GM12878 (cell line): Measurements from ENCODE around the gene HDHD2. TPM values are rescaled to one million over a fixed set of nuclear protein-coding genes. Genes with fewer than 3 reads are reported as not detected.

Source experiments
- ATAC-seq: fragments of 200-7000 bp; cut with Tn5 transposase; 3 replicates; pipeline ENCODE4 v1.9.1; 2020; ENCODE audit warnings: mild to moderate bottlenecking, moderate library complexity
- BruUV-seq: library from RNA; stranded (reverse); fragments of 400-500 nt; replicated peaks from 2 replicates; lab custom pipeline; 2021; lab: Mats Ljungman, UMichigan
- CTCF ChIA-PET: fragments of 300-600 bp; sonication (Branson Sonifier 250); formaldehyde crosslinking; extraction: SDS; loops from one replicate; lab custom pipeline; 2021; ENCODE audit warnings: inconsistent platforms; lab: Yijun Ruan, JAX
- POLR2A ChIA-PET: fragments of 350-600 bp; formaldehyde crosslinking; extraction: SDS; loops from one replicate; lab custom pipeline; 2021; ENCODE audit warnings: inconsistent platforms; lab: Charles Lee
- RAD21 ChIA-PET: fragments of 300-600 bp; sonication (Branson Sonifier 250); formaldehyde crosslinking; loops from one replicate; lab custom pipeline; 2023; ENCODE audit warnings: antibody characterized with exemption; ENCODE audit not compliant: unreplicated experiment; lab: Charles Lee
- SMC1A ChIA-PET: fragments of 300-600 bp; sonication (Branson Sonifier 250); formaldehyde crosslinking; loops from one replicate; lab custom pipeline; 2023; ENCODE audit not compliant: unreplicated experiment, uncharacterized antibody; lab: Charles Lee
- DNase-seq: peaks from one replicate; pipeline ENCODE4 v3.0.0-alpha.2; 2011; ENCODE audit warnings: low read depth, low spot score
- FAIRE-seq: peaks from 3 replicates; lab custom pipeline; 2011; peaks lifted over from hg19 to GRCh38; lab: Jason Lieb, UNC
- H2AFZ ChIP-seq: 2 replicates; pipeline ENCODE4 v1.6.0; 2011; ENCODE audit warnings: low read depth, low read length, control low read depth; ENCODE audit not compliant: control insufficient read depth
- H3K27ac ChIP-seq: 2 replicates; pipeline ENCODE4 v1.5.1; 2011; ENCODE audit warnings: control low read depth; ENCODE audit not compliant: control insufficient read depth, insufficient read depth
- H3K27me3 ChIP-seq, 2 experiments: replicated peaks in 1 of 2; 2 replicates each; pipeline versions ENCODE4 v1.6.0 to v1.6.1; 2011; ENCODE audit warnings: low read length in 1 of 2; ENCODE audit not compliant: control insufficient read depth in 2 of 2, insufficient read depth in 2 of 2
- H3K36me3 ChIP-seq, 2 experiments: 2 replicates each; pipeline ENCODE4 v1.5.1; 2011; ENCODE audit warnings: low read length in 1 of 2; ENCODE audit not compliant: control insufficient read depth in 2 of 2, insufficient read depth in 2 of 2
- H3K4me1 ChIP-seq: 2 replicates; pipeline ENCODE4 v1.6.1; 2011; ENCODE audit warnings: mild to moderate bottlenecking, low read length, moderate library complexity, mixed read lengths; ENCODE audit not compliant: control insufficient read depth, insufficient read depth
- H3K4me2 ChIP-seq: 2 replicates; pipeline ENCODE4 v1.6.0; 2011; ENCODE audit warnings: control low read depth; ENCODE audit not compliant: control insufficient read depth, insufficient read depth
- H3K4me3 ChIP-seq: fragments of 200-600 bp; sonication (generic); 2 replicates; pipeline ENCODE4 v1.5.1; 2016
- H3K79me2 ChIP-seq: 2 replicates; pipeline ENCODE4 v1.6.0; 2011; ENCODE audit warnings: low read length; ENCODE audit not compliant: control insufficient read depth, insufficient read depth
- H3K9ac ChIP-seq: 2 replicates; pipeline ENCODE4 v1.8.0; 2011; ENCODE audit warnings: low read length, control low read depth, mixed read lengths; ENCODE audit not compliant: control insufficient read depth, insufficient read depth
- H3K9me3 ChIP-seq: replicated peaks from 3 replicates; pipeline ENCODE4 v1.5.1; 2011; ENCODE audit warnings: mild to moderate bottlenecking, low read length; ENCODE audit not compliant: control insufficient read depth, insufficient read depth
- H4K20me1 ChIP-seq: 2 replicates; pipeline ENCODE4 v1.6.0; 2011; ENCODE audit not compliant: control insufficient read depth, insufficient read depth
- BCL3 ChIP-seq: IDR thresholded peaks from 2 replicates; pipeline ENCODE4 v1.6.1; 2011; ENCODE audit warnings: borderline replicate concordance, low read depth, mild to moderate bottlenecking, moderate library complexity, low read length; ENCODE audit not compliant: insufficient read depth, poor library complexity, severe bottlenecking
- IKZF2 ChIP-seq, 2 experiments: fragments of 450-650 bp; IDR thresholded peaks; 2 replicates each; pipeline ENCODE4 v1.6.1; 2017; ENCODE audit warnings: mild to moderate bottlenecking in 2 of 2, moderate library complexity in 2 of 2
- KLF5 ChIP-seq: fragments of 450-650 bp; IDR thresholded peaks from 2 replicates; pipeline ENCODE4 v1.6.1; 2014; ENCODE audit warnings: mild to moderate bottlenecking; ENCODE audit not compliant: partially characterized antibody
- POLR2AphosphoS2 ChIP-seq: IDR thresholded peaks from 2 replicates; pipeline ENCODE4 v1.6.1; 2011; ENCODE audit warnings: low read depth, mild to moderate bottlenecking, low read length, improper control_type of control experiment, moderate library complexity
- RFX5 ChIP-seq: IDR thresholded peaks from 2 replicates; pipeline ENCODE4 v1.6.1; 2011; ENCODE audit warnings: low read depth, low read length, improper control_type of control experiment
- STAT1 ChIP-seq: fragments of 450-650 bp; conservative IDR thresholded peaks from 2 replicates; pipeline ENCODE4 v1.6.1; 2014; ENCODE audit warnings: antibody characterized with exemption, mild to moderate bottlenecking
- TARDBP ChIP-seq: IDR thresholded peaks from 2 replicates; pipeline ENCODE4 v1.6.1; 2016; ENCODE audit warnings: borderline replicate concordance
- ZBTB33 ChIP-seq: fragments of 450-650 bp; IDR thresholded peaks from 2 replicates; pipeline ENCODE4 v1.6.1; 2017; ENCODE audit warnings: mild to moderate bottlenecking
- ZNF622 ChIP-seq: fragments of 450-650 bp; IDR thresholded peaks from 2 replicates; pipeline ENCODE4 v1.6.1; 2017; ENCODE audit warnings: mild to moderate bottlenecking, inconsistent platforms
- WGBS: methylation state at CpG from one replicate; pipeline ENCODE4 v1.1.6; 2016; ENCODE audit warnings: low lambda C conversion rate; ENCODE audit not compliant: insufficient replicate concordance, insufficient coverage; ENCODE audit errors: missing lambda C conversion rate; 5-methylcytosine and 5-hydroxymethylcytosine counted together
- in situ Hi-C: fragments of 300-500 bp; cut with MboI; formaldehyde crosslinking; loops from 9 replicates; pipeline ENCODE4 v1.14.3; 2018; ENCODE audit warnings: mixed read lengths
- intact Hi-C: fragments of 100-400 bp; cut with micrococcal nuclease; formaldehyde crosslinking; loops from one replicate; pipeline ENCODE4 v1.14.2; 2022; ENCODE audit not compliant: unreplicated experiment
- polyA plus RNA-seq, 11 experiments: library from polyadenylated mRNA; depleted of rRNA in 4 of 11; unstranded in 6 of 11; stranded (reverse) in 5 of 11; fragments of >200 nt; fragmentation: Nextera tagmentation in 4 of 11; fragmentation: Illumina TruSeq in 1 of 11; extraction: Ambion mirVana in 4 of 11; extraction: Trizol in 1 of 11; gene quantifications; 1 replicate in 1 of 11; 2 replicates in 10 of 11; pipeline versions ENCODE4 v1.2.1 to v1.2.3, GENCODE V29; 2011 to 2016; ENCODE audit warnings: inconsistent platforms in 2 of 11, missing spikeins in 2 of 11, low read depth in 1 of 11
- total RNA-seq, 4 experiments: library from RNA; depleted of rRNA in 3 of 4; stranded (reverse); fragments of >200 nt in 3 of 4; fragmentation: Illumina TruSeq in 1 of 4; extraction: Trizol in 1 of 4; gene quantifications; 2 replicates each; pipeline versions ENCODE4 v1.2.1 to v1.2.3, GENCODE V29; 2013 to 2021

HDHD2 gene
- total and polyA plus RNA-seq, 10 of the 15 experiments (the other 5 are each of a cell fraction or from before 2014, with no cell fraction given): 4.6 to 29.1 (median 17.7) TPM

DNA sequence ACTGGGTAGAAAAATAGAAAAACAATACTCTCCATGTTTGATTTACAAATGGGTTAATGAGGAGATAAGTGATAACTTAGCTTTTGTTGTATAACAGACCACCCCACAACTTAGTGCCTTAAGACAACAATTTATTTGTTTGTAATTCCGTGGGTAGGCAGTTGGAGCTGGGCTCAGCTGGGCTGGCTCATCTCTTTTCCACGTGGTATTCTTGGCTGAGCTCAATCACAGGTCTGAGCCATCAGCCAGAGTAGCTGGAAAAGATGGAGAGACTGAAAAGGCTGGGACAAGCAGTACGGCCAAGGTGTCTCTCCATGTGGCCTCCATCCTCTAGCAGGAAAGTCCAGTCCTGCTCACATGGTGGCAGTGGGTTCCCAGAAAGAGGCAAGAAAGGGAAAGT lies 82.7 kb downstream of the HDHD2 start:
- no peak overlapping the region for H3K4me3 ChIP-seq
- in situ Hi-C loops: no loop called here
- H3K27me3 ChIP-seq: no peaks in the 10 kb centered on the region
- no peak overlapping the region for H3K4me2 ChIP-seq
- no peak for TF ChIP-seq RFX5
- TF ChIP-seq TARDBP: no peak
- TF ChIP-seq ZBTB33: no peak
- no peak for TF ChIP-seq STAT1
- TF ChIP-seq POLR2AphosphoS2: no peak
- TF ChIP-seq KLF5: no peak
- TF ChIP-seq ZNF622: no peak
- no peak for TF ChIP-seq BCL3
- no peak for TF ChIP-seq IKZF2 (IDR thresholded peaks at IDR 0.05)
- H3K27ac ChIP-seq: no peak overlapping the region
- H3K36me3 ChIP-seq: no peaks in the 10 kb centered on the region
- CTCF ChIA-PET: interaction anchor here (1.4 kb wide), 1 partner anchor 16 kb away, joined by 4 read pairs; no protein-coding TSS in a partner anchor
- RAD21 ChIA-PET: no interaction called here
- no peak overlapping the region for H3K9ac ChIP-seq
- H2AFZ ChIP-seq: no peak overlapping the region
- intact Hi-C loops: no loop called here
- SMC1A ChIA-PET: interaction anchor here (0.7 to 1.7 kb wide), 3 partner anchors 10 to 708 kb away, joined by 3 to 5 read pairs (median 4); no protein-coding TSS in a partner anchor
- H3K9me3 ChIP-seq: no peaks in the 10 kb centered on the region
- H3K4me1 ChIP-seq: no peaks in the 10 kb centered on the region
- no TSS peak for BruUV-seq
- no peaks in the 10 kb centered on the region for H3K79me2 ChIP-seq
- no peak for FAIRE-seq
- no peak for ATAC-seq
- no peak for DNase-seq
- no peaks in the 10 kb centered on the region for H4K20me1 ChIP-seq
- 36% methylated on average over 3 of the region's 3 CpGs for WGBS
- POLR2A ChIA-PET: no interaction called here
